BLaER1 treated with 17β-estradiol and CSF1 and Interleukin-3, amounts not matched to agents 10 nM and 100 nM (cell line): ENCODE measurements around the gene ETV6.

Source experiments
- H3K27ac ChIP-seq, 11 experiments: shearing (Covaris generic); formaldehyde crosslinking; 2 replicates each; pipeline ENCODE4 v1.8.1; 2022
- H3K27me3 ChIP-seq, 11 experiments: shearing (Covaris generic); formaldehyde crosslinking; 2 replicates each; pipeline ENCODE4 v1.8.1; 2022
- H3K36me3 ChIP-seq, 11 experiments: shearing (Covaris generic); formaldehyde crosslinking; 2 replicates each; pipeline ENCODE4 v1.8.1; 2022
- H3K4me1 ChIP-seq, 10 experiments: shearing (Covaris generic); formaldehyde crosslinking; 2 replicates each; pipeline ENCODE4 v1.8.1; 2022
- H3K4me2 ChIP-seq, 11 experiments: shearing (Covaris generic); formaldehyde crosslinking; 2 replicates each; pipeline ENCODE4 v1.8.1; 2022
- H3K4me3 ChIP-seq, 10 experiments: shearing (Covaris generic); formaldehyde crosslinking; 2 replicates each; pipeline ENCODE4 v1.8.1; 2022
- H3K9ac ChIP-seq, 11 experiments: shearing (Covaris generic); formaldehyde crosslinking; 2 replicates each; pipeline ENCODE4 v1.8.1; 2022
- H3K9me3 ChIP-seq, 11 experiments: shearing (Covaris generic); formaldehyde crosslinking; replicated peaks in 1 of 11; 2 replicates each; pipeline ENCODE4 v1.8.1; 2022
- H4K20me1 ChIP-seq, 11 experiments: shearing (Covaris generic); formaldehyde crosslinking; 2 replicates each; pipeline ENCODE4 v1.8.1; 2022
- Cebpa-rat ChIP-seq, 11 experiments: shearing (Covaris generic); IDR thresholded peaks; 2 replicates each; pipeline ENCODE4 v1.8.1; 2022

Gene ETV6

DNA sequence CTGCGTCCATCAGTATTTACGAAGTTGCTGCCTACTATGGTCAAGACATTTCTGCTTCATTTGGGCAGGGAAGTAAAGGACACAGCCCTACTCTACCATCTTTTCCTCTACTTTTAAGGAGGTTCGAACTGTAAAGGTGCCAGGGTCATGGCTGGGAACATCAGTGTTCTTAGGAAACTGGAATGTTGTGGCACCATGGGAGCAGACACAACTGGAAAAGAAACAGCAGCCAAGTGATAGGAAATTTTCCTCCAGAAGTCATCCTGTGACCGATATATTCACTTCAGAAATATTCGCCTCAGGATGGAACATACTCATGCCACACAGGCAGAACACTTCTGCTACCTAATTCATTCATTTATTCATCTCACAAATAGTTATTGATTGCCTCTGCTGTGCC is 104.4 kb downstream of the ETV6 start:
- Histone ChIP-seq H3K4me2 (peak overlapping the region in 7 of 11 experiments; percentile 77 to 95 (median 91); a peak in 12 of 22 replicates), H3K9me3 (no peaks in the 10 kb centered on the region), H4K20me1 (no peaks in the 10 kb centered on the region), H3K27ac (peak overlapping the region in 9 of 11 experiments; percentile 91 to 99 (median 98); a peak in 18 of 22 replicates), H3K4me1 (peaks cover 59 to 99% (median 89%) of the 10 kb centered on the region in 10 experiments), H3K27me3 (no peaks in the 10 kb centered on the region), H3K9ac (peak overlapping the region in 4 of 11 experiments; percentile 12 to 86 (median 83); a peak in 3 of 22 replicates), H3K4me3 (no peak overlapping the region), H3K36me3 (peaks cover 48 to 77% (median 58%) of the 10 kb centered on the region in 11 experiments)
- no peak for TF ChIP-seq Cebpa-rat (IDR thresholded peaks at IDR 0.05)

DNA sequence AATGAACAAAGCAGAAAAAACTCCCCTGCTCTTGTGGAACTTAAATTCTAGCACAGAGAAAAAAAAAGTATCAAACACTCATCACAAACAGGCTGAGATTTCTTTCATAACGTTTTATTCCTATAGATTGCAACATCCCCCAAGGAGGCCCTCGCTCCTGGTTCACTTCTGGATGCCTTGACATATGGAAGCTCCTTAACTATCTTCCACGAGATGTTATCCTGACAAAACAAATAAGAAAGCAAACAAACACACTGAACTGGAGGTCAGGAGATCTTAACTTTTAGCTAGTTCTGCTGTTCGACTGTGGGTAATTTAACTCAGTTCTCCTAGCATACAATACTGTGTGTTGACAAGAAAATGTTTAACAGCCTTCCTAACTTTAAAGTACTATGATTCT is 104.8 kb downstream of the ETV6 start:
- H3K9me3 ChIP-seq = no peaks in the 10 kb centered on the region
- no peak overlapping the region for H3K4me3 ChIP-seq
- peak overlapping the region in 9 of 11 experiments; percentile 11 to 99 (median 98); a peak in 12 of 22 replicates for H3K27ac ChIP-seq
- H3K9ac ChIP-seq = 0 out of 22 replicates have a peak overlapping the region, but pooled peaks of 1 of the 11 experiments have one; percentile 83
- no peaks in the 10 kb centered on the region for H3K27me3 ChIP-seq
- peaks cover 59 to 99% (median 89%) of the 10 kb centered on the region in 10 experiments for H3K4me1 ChIP-seq
- peaks cover 48 to 81% (median 59%) of the 10 kb centered on the region in 11 experiments for H3K36me3 ChIP-seq
- TF ChIP-seq Cebpa-rat (IDR thresholded peaks at IDR 0.05) = no peak
- peak overlapping the region in 5 of 11 experiments; percentile 84 to 95 (median 93); a peak in 5 of 22 replicates for H3K4me2 ChIP-seq
- H4K20me1 ChIP-seq = no peaks in the 10 kb centered on the region

DNA sequence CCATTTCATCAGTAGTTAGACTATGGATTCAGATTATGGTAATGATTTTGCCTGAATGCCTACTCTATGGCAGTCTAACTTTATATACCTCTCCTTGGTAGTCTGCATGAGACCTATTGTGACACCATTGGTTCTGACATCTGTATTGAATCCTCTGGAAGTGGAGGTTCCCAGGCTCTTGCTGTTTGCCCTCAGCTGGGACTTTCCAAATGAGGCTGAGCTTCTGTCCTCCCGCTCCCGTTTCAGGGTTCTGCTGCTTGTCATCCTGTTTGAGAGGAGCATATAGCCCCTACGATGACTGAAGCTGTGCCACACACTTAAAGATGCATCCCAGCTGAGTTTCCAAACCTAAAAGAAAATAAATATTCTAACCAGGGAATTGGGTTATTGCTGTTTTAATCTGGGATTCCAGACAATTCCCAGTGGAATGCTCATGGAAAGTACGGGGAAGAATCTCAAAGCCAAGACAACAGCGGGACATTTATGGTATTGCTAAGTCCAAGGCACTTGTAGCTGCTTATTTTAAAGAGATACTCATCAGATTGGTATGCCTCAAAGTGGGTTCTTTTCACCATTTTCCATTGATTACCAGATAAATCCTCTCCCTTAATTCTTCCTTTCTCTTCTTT is 105.9 kb downstream of the ETV6 start:
- Histone ChIP-seq H3K4me1 (peaks cover 55 to 100% (median 88%) of the 10 kb centered on the region in 10 experiments), H3K27ac (peak overlapping the region in 8 of 11 experiments; percentile 13 to 99 (median 38); a peak in 9 of 22 replicates), H4K20me1 (no peaks in the 10 kb centered on the region), H3K9me3 (peaks cover 0 to 3% (median 0%) of the 10 kb centered on the region in 11 experiments; a peak in 1 of 22 replicates), H3K4me3 (no peak overlapping the region), H3K4me2 (peak overlapping the region in 5 of 11 experiments; percentile 68 to 95 (median 84); a peak in 10 of 22 replicates), H3K9ac (no peak overlapping the region), H3K36me3 (peaks cover 48 to 93% (median 66%) of the 10 kb centered on the region in 11 experiments), H3K27me3 (no peaks in the 10 kb centered on the region)
- TF ChIP-seq Cebpa-rat (IDR thresholded peaks at IDR 0.05) = no peak

GRCh38 chr12:11756022-11756421 is 106.5 kb downstream of the ETV6 start:
- Histone ChIP-seq H3K9me3 (peaks cover 0 to 3% (median 0%) of the 10 kb centered on the region in 11 experiments; a peak in 1 of 22 replicates), H3K27ac (peak overlapping the region in 8 of 11 experiments; percentile 5 to 99 (median 30); a peak in 11 of 22 replicates), H3K9ac (peak overlapping the region in 1 of 11 experiments; percentile 14; a peak in 1 of 22 replicates), H3K36me3 (peaks cover 48 to 99% (median 70%) of the 10 kb centered on the region in 11 experiments), H3K4me1 (peaks cover 50 to 100% (median 85%) of the 10 kb centered on the region in 10 experiments), H4K20me1 (no peaks in the 10 kb centered on the region), H3K27me3 (no peaks in the 10 kb centered on the region), H3K4me2 (peak overlapping the region in 6 of 11 experiments; percentile 68 to 95 (median 82); a peak in 10 of 22 replicates), H3K4me3 (no peak overlapping the region)
- TF ChIP-seq Cebpa-rat (IDR thresholded peaks at IDR 0.05) = no peak

DNA sequence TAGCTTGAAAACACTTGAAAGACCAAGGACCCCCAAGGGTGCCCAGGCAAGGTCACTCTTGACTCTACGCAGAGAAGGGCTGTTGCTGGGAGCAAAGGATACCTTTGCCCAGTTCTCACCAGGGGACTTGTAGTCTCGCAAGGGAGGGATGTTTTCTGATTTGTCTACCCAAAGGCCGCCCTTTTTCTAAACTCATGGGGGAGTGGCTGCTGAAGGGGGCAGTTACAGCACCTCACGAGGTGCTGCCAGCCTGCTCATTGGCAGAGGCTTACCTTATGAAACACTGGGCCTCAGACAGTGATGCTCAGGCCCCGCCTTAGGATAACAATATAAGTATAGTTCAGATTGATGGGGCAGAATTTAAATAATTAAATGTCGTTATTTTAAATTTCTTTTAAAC is 107.0 kb downstream of the ETV6 start:
- Histone ChIP-seq H3K4me1 (peaks cover 45 to 100% (median 84%) of the 10 kb centered on the region in 10 experiments), H3K27me3 (no peaks in the 10 kb centered on the region), H4K20me1 (no peaks in the 10 kb centered on the region), H3K9me3 (peaks cover 0 to 3% (median 0%) of the 10 kb centered on the region in 11 experiments; a peak in 1 of 22 replicates), H3K4me2 (peak overlapping the region in 6 of 11 experiments; percentile 68 to 95 (median 82); a peak in 11 of 22 replicates), H3K4me3 (no peak overlapping the region), H3K36me3 (peaks cover 50 to 99% (median 73%) of the 10 kb centered on the region in 11 experiments), H3K9ac (no peak overlapping the region; a peak in 1 of 22 replicates), H3K27ac (peak overlapping the region in 8 of 11 experiments; percentile 5 to 99 (median 30); a peak in 8 of 22 replicates)
- no peak for TF ChIP-seq Cebpa-rat (IDR thresholded peaks at IDR 0.05)

DNA sequence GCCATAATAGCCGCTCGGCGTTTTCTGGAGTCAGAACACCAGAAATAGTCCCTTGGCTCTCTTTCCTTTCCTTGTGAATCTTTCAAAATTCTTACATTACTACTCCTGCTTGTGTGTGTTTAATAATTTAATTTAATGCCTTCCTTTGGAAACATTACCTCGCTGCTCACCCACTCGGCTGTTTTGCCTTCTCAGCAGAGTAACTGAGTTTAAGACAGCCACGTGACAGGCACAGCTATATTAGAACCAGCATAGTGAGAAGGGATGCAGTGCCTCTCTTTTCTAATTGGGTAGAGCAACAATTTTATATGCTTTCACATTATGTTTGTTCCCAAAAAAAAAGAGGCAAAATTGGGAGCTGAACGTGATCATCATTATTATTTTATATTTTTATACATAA is 107.6 kb downstream of the ETV6 start:
- Histone ChIP-seq H4K20me1 (no peaks in the 10 kb centered on the region), H3K9ac (0 out of 22 replicates have a peak overlapping the region, but pooled peaks of 1 of the 11 experiments have one; percentile 68), H3K9me3 (peaks cover 0 to 3% (median 0%) of the 10 kb centered on the region in 11 experiments; a peak in 1 of 22 replicates), H3K36me3 (peaks cover 53 to 99% (median 78%) of the 10 kb centered on the region in 11 experiments), H3K4me3 (no peak overlapping the region), H3K27me3 (no peaks in the 10 kb centered on the region), H3K4me1 (peaks cover 42 to 100% (median 84%) of the 10 kb centered on the region in 10 experiments), H3K27ac (peak overlapping the region in 6 of 11 experiments; percentile 19 to 82 (median 80); a peak in 9 of 22 replicates), H3K4me2 (peak overlapping the region in 8 of 11 experiments; percentile 68 to 95 (median 79); a peak in 14 of 22 replicates)
- TF ChIP-seq Cebpa-rat (IDR thresholded peaks at IDR 0.05) = no peak

GRCh38 chr12:11757531-11757930 is 108.1 kb downstream of the ETV6 start:
- Histone ChIP-seq H3K9ac (peak overlapping the region in 9 of 11 experiments; percentile 55 to 74 (median 68); a peak in 9 of 22 replicates), H4K20me1 (no peaks in the 10 kb centered on the region), H3K9me3 (peaks cover 0 to 3% (median 0%) of the 10 kb centered on the region in 11 experiments; a peak in 1 of 22 replicates), H3K36me3 (peaks cover 53 to 99% (median 76%) of the 10 kb centered on the region in 11 experiments), H3K27me3 (no peaks in the 10 kb centered on the region), H3K27ac (peak overlapping the region; percentile 66 to 86 (median 76); a peak in 21 of 22 replicates), H3K4me2 (peak overlapping the region; percentile 61 to 95 (median 75)), H3K4me1 (peaks cover 42 to 100% (median 84%) of the 10 kb centered on the region in 10 experiments), H3K4me3 (no peak overlapping the region; a peak in 2 of 20 replicates)
- no peak for TF ChIP-seq Cebpa-rat (IDR thresholded peaks at IDR 0.05)

- Histone ChIP-seq H3K9me3 (peaks cover 0 to 3% (median 0%) of the 10 kb centered on the region in 11 experiments; a peak in 1 of 22 replicates), H3K36me3 (peaks cover 51 to 100% (median 74%) of the 10 kb centered on the region in 11 experiments), H3K4me3 (peak overlapping the region in 1 of 10 experiments; percentile 13; a peak in 2 of 20 replicates), H3K27ac (peak overlapping the region; percentile 66 to 86 (median 76); a peak in 21 of 22 replicates), H4K20me1 (no peaks in the 10 kb centered on the region), H3K27me3 (no peaks in the 10 kb centered on the region), H3K9ac (peak overlapping the region; percentile 55 to 74 (median 67)), H3K4me1 (peaks cover 41 to 100% (median 84%) of the 10 kb centered on the region in 10 experiments), H3K4me2 (peak overlapping the region; percentile 61 to 95 (median 75))
- TF ChIP-seq Cebpa-rat (IDR thresholded peaks at IDR 0.05) = no peak
These were observed 108.6 kb downstream of the ETV6 start for GRCh38 chr12:11758087-11758486.
